HepG2 (cell line): ENCODE results near the gene RBM15B. TPM values are rescaled to one million over a fixed set of nuclear protein-coding genes. Genes with fewer than 3 reads are reported as not detected.
A peak's percentile ranks its signal among the peaks of the same experiment; 100 is the strongest.

Experiments used
- ARNTL ChIP-seq: sonication (generic); formaldehyde crosslinking; IDR thresholded peaks from 2 replicates; pipeline ENCODE4 v1.4.0; 2020; ENCODE audit warnings: mild to moderate bottlenecking, missing genetic modification reagents
- ATF1 ChIP-seq: IDR thresholded peaks from 2 replicates; pipeline ENCODE4 v1.6.1; 2016; ENCODE audit warnings: mild to moderate bottlenecking, control low read depth
- GATAD1 ChIP-seq: IDR thresholded peaks from 2 replicates; pipeline ENCODE4 v1.6.1; 2016; ENCODE audit warnings: missing genetic modification reagents, missing compliant biosample characterization
- HDAC1 ChIP-seq: sonication (generic); formaldehyde crosslinking; IDR thresholded peaks from 2 replicates; pipeline ENCODE4 v1.5.1; 2020; ENCODE audit warnings: mild to moderate bottlenecking, missing genetic modification reagents
- IRF9 ChIP-seq: sonication (generic); formaldehyde crosslinking; IDR thresholded peaks from 2 replicates; pipeline ENCODE4 v1.8.0; 2022; ENCODE audit warnings: missing genetic modification reagents, mild to moderate bottlenecking, borderline replicate concordance
- MED13 ChIP-seq: sonication (generic); formaldehyde crosslinking; IDR thresholded peaks from 2 replicates; pipeline ENCODE4 v1.5.0; 2020; ENCODE audit warnings: missing genetic modification reagents
- NFATC3 ChIP-seq: sonication (generic); formaldehyde crosslinking; IDR thresholded peaks from 2 replicates; pipeline ENCODE4 v1.5.1; 2020; ENCODE audit warnings: mild to moderate bottlenecking, missing genetic modification reagents
- NFYB ChIP-seq: sonication (generic); formaldehyde crosslinking; IDR thresholded peaks from 2 replicates; pipeline ENCODE4 v1.4.0; 2020; ENCODE audit warnings: missing genetic modification reagents
- NRL ChIP-seq: sonication (generic); formaldehyde crosslinking; IDR thresholded peaks from 2 replicates; pipeline ENCODE4 v1.5.0; 2020; ENCODE audit warnings: missing genetic modification reagents, mild to moderate bottlenecking, moderate library complexity, borderline replicate concordance
- REPIN1 ChIP-seq: sonication (generic); formaldehyde crosslinking; IDR thresholded peaks from 2 replicates; pipeline ENCODE4 v1.8.0; 2022; ENCODE audit warnings: missing genetic modification reagents, low read depth, mild to moderate bottlenecking, borderline replicate concordance
- SMARCC2 ChIP-seq: fragments of 450-650 bp; IDR thresholded peaks from 2 replicates; pipeline ENCODE4 v1.6.1; 2017; ENCODE audit warnings: antibody characterized with exemption, mild to moderate bottlenecking
- THRA ChIP-seq: sonication (generic); formaldehyde crosslinking; IDR thresholded peaks from 2 replicates; pipeline ENCODE4 v1.4.0; 2020; ENCODE audit warnings: missing genetic modification reagents, borderline replicate concordance
- UBTF ChIP-seq: sonication (generic); formaldehyde crosslinking; IDR thresholded peaks from 2 replicates; pipeline ENCODE4 v1.4.0; 2020; ENCODE audit warnings: mild to moderate bottlenecking, missing genetic modification reagents
- ZBTB2 ChIP-seq: sonication (generic); formaldehyde crosslinking; IDR thresholded peaks from 2 replicates; pipeline ENCODE4 v1.8.0; 2022; ENCODE audit warnings: low read depth, missing genetic modification reagents
- ZBTB7B ChIP-seq: sonication (generic); formaldehyde crosslinking; IDR thresholded peaks from 2 replicates; pipeline ENCODE4 v1.4.0; 2020; ENCODE audit warnings: missing genetic modification reagents
- ZNF275 ChIP-seq: sonication (generic); formaldehyde crosslinking; IDR thresholded peaks from 2 replicates; pipeline ENCODE4 v1.8.0; 2022; ENCODE audit warnings: missing genetic modification reagents, mild to moderate bottlenecking, inconsistent platforms, borderline replicate concordance
- ZNF564 ChIP-seq: sonication (generic); formaldehyde crosslinking; IDR thresholded peaks from 2 replicates; pipeline ENCODE4 v1.8.1; 2023; ENCODE audit warnings: mild to moderate bottlenecking, missing genetic modification reagents
- ZNF576 ChIP-seq: sonication (generic); formaldehyde crosslinking; IDR thresholded peaks from 2 replicates; pipeline ENCODE4 v1.4.0; 2020; ENCODE audit warnings: mild to moderate bottlenecking, missing genetic modification reagents
- ZNF788 ChIP-seq: sonication (generic); formaldehyde crosslinking; IDR thresholded peaks from 2 replicates; pipeline ENCODE4 v1.5.0; 2020; ENCODE audit warnings: mild to moderate bottlenecking, missing genetic modification reagents, borderline replicate concordance
- ZNF83 ChIP-seq: sonication (generic); formaldehyde crosslinking; IDR thresholded peaks from 2 replicates; pipeline ENCODE4 v1.4.0; 2020; ENCODE audit warnings: missing genetic modification reagents, mild to moderate bottlenecking, borderline replicate concordance
- ZSCAN21 ChIP-seq: sonication (generic); formaldehyde crosslinking; IDR thresholded peaks from 2 replicates; pipeline ENCODE4 v1.8.0; 2022; ENCODE audit warnings: mild to moderate bottlenecking, missing genetic modification reagents, moderate library complexity, borderline replicate concordance
- polyA plus RNA-seq, 8 experiments: library from polyadenylated mRNA; depleted of rRNA in 3 of 8; stranded (reverse) in 7 of 8; unstranded in 1 of 8; fragments of >200 nt; fragmentation: Illumina TruSeq in 4 of 8; extraction: Trizol in 4 of 8; gene quantifications; 2 replicates each; pipeline versions ENCODE4 v1.2.1 to v1.2.3, GENCODE V29; 2011 to 2016; ENCODE audit warnings: low read depth in 4 of 8, missing spikeins in 1 of 8, mixed read lengths in 1 of 8; ENCODE audit not compliant: insufficient read depth in 1 of 8
- total RNA-seq, 5 experiments: library from RNA; depleted of rRNA; stranded (reverse); fragments of >200 nt; fragmentation: Illumina TruSeq; extraction: Trizol; gene quantifications; 2 replicates each; pipeline ENCODE4 v1.2.3, GENCODE V29; 2016; ENCODE audit warnings: low read depth in 1 of 5

Gene RBM15B
- total and polyA plus RNA-seq, 2 of the 13 experiments (the other 11 are each of a cell fraction or from before 2014, with no cell fraction given), result 8.2 to 19.3 TPM

- TF ChIP-seq ZNF576 (peak; percentile 76; the same call in 1 of the 2 replicates), NRL (CRISPR knock-in tag) (no peak; the same call in 1 of the 2 replicates), ZNF788 (CRISPR knock-in tag) (peak; percentile 82; the same call in 1 of the 2 replicates), MED13 (CRISPR knock-in tag) (peak; percentile 58; the same call in 1 of the 2 replicates), ARNTL (CRISPR knock-in tag) (no peak; the same call in 1 of the 2 replicates), NFYB (CRISPR knock-in tag) (peak; percentile 95), HDAC1 (CRISPR knock-in tag) (peak; percentile 68), NFATC3 (0 out of 2 replicates have a peak, but pooled peaks have one; percentile 75), ZNF564 (CRISPR knock-in tag) (peak; percentile 65; the same call in 1 of the 2 replicates), ZSCAN21 (CRISPR knock-in tag) (peak; percentile 43; the same call in 1 of the 2 replicates), THRA (CRISPR knock-in tag) (0 out of 2 replicates have a peak, but pooled peaks have one; percentile 20), ZBTB7B (CRISPR knock-in tag) (peak; percentile 60; the same call in 1 of the 2 replicates), ZNF83 (CRISPR knock-in tag) (no peak), ZBTB2 (CRISPR knock-in tag) (peak; percentile 59; the same call in 1 of the 2 replicates), SMARCC2 (no peak), GATAD1 (peak; percentile 92), IRF9 (CRISPR knock-in tag) (0 out of 2 replicates have a peak, but pooled peaks have one; percentile 28), ZNF275 (CRISPR knock-in tag) (peak; percentile 76; the same call in 1 of the 2 replicates), UBTF (peak; percentile 69), REPIN1 (peak; percentile 30; the same call in 1 of the 2 replicates), ATF1 (peak; percentile 92)
These were observed 6.2 kb upstream of the RBM15B start, which contains the start of gene MANF (continued) for GRCh38 chr3:51384726-51385473.
